ENCODE results near the gene RPL27A.
"Not testable (repeated sequence)": the region's sequence is repeated elsewhere in the genome, so short reads cannot be mapped to it uniquely, and the experiment has no call there.

RPL27A gene
- total RNA-seq: 200 to 410 (median 297) reads per million in 18 experiments

GRCh38 chr11:8682303-8683114, at the start of gene RPL27A, which contains the start of gene TRIM66:
Gene RPL27A (plus strand): TSS chr11:8682792. CDS start chr11:8682814, 22 bp downstream.
Gene TRIM66 (minus strand): TSS chr11:8682665. CDS start chr11:8672274, 10,391 bp downstream.
- DNase-seq: peak; percentile 98 to 99

DNA sequence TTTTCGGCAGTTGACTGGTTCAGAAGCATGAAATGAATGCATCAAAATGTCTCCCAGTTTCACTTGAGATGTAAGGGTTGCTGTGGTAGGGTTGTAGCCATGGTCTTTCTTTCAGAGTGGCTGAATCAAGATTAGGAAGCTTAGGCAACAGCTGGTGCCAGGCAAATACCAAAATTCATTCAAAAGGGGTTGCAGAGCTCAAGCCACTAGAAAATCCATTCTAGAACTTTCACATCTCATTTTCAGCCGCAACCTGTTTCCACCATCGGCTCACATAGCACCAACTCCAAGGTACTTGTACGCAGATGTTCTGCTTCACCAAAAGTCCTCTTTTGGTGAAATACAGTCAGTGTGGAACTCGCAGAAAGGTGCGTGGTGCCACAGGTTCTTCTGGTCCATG, 48.1 kb upstream of the RPL27A start:
- DNase-seq: no peak

- no peak for DNase-seq
These were observed 46.5 kb upstream of the RPL27A start for GRCh38 chr11:8636127-8636526.

GRCh38 chr11:8638300-8638699, 44.3 kb upstream of the RPL27A start:
- DNase-seq: no peak

GRCh38 chr11:8639655-8640054, 42.9 kb upstream of the RPL27A start:
- DNase-seq: no peak

DNA sequence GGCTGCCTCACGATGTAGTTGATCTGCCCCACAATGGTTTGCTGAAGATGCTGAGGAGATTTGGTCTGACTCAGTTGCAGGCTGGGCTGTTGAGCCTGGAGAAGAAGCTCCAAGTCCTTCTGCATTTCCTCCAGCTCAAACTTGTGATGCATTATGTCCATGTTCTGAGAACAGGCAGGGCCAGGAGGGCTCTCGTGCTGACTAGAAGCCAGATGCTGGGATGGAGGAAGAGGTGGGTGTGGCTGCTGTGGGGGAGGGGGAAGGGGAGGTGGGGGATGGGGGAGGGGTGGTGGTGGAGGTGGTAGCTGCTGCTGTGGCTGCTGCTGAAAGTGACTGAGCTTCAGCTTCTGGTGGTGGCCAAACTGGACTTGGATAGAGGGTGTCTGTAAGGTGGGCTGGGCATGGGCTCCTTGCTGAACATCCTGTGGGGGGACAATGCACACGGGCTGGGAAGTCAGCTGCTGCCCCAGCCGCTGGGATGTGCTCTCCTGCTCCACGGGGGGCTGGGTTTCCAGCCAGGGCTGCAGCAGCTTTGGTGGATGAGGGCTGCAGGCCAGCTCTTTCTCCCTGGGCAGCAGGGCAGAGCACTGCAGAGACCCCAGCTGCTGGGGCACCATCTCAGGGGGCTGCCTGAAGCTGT, 42.2 kb upstream of the RPL27A start:
- DNase-seq: no peak

DNA sequence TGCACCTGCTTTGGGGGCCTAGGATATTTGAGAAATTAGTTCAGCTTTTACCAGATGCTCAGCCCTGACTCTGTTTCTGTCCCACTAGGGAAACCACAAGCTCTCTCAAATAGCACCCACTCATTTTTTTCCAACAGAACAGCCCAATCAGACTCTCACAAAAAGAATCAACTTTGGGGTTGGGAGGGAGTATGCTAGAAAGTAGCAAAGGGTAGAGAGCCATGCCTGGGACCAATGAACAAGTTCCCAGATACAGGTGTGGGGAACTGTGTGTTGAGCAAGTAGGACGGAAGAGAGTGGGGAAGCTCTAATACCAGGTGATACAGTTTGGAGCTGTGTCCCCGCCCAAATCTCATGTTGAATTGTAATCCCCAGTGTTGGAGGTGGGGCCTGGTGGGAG, 41.3 kb upstream of the RPL27A start:
- DNase-seq: no peak

GRCh38 chr11:8642196-8642841, 40.3 kb upstream of the RPL27A start:
- DNase-seq: no peak

GRCh38 chr11:8646873-8647272, 35.7 kb upstream of the RPL27A start:
- DNase-seq: no peak

GRCh38 chr11:8649361-8649760, 33.2 kb upstream of the RPL27A start:
- no peak for DNase-seq

DNA sequence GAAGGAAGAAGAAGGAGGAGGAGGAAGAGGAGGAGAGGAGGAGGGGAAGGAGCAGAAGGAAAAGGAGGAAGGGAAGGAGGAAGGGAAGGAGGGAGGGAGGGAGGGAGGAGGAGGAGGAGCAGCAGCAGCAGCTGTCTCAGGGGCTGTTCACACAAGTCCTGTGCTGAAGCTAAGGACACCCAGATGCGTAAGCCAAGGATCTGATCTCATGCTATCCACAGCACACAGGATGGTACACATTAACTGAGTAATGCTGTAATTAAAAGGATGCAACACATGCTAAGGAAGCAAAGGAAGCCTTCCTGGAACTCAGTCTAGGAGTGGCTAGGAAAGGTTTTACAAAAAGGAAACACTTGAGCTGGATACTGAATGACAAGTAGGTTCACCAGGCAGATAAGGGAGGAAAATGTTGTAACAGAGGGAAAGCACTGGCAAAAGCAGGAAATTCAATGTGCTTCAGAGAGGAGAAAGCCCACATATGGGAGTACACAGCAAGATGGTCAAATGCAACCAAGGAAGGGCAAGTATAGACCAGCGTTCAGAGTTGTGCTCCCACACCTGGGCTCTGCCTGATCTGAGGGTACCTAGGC, 32.1 kb upstream of the RPL27A start:
- DNase-seq: no peak

- DNase-seq: no peak
These were observed 30.5 kb upstream of the RPL27A start for GRCh38 chr11:8652140-8652539.

- DNase-seq: no peak
These were observed 28.1 kb upstream of the RPL27A start for GRCh38 chr11:8654503-8654902.

DNA sequence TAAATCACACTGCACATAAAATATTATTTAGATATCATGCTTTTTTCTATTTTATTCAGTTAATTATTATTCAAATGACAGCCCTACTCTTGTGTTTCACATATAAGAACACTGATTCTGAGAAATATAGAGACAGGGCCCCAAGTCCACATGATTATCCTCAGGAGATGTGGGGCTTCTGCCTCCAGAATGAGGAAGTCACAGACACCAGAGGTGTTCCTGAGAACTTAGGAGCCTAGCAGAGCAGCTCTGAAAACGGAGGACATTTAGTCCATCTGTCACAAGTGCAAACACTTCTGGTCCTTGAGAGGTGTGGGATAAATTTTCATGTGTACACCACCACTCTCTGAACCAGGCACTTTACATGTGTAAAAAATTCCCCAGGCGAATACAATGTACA, 26.3 kb upstream of the RPL27A start:
- no peak for DNase-seq

- DNase-seq: no peak
These were observed 24.1 kb upstream of the RPL27A start for GRCh38 chr11:8658321-8659057.

- DNase-seq: no peak
These were observed 21.4 kb upstream of the RPL27A start for GRCh38 chr11:8661001-8661795.

DNA sequence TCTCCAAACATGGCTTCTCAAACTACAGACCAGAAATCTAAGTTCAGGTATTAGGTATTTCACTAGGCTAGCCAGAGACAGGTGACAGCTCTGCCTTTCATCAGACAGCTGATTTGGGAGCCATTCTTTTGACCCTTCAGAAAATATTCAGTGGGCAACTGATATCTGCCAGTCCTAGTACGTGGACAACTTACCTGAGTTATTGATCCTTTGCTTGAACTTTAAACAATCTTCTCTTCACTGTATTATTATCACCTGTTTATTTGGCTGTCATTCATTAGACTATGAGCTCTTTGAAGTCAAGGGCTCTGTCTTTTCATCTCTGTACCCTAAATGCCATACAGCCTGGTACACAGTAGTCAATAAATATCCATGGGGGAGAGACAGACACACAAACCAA, 17.4 kb upstream of the RPL27A start:
- no peak for DNase-seq

DNA sequence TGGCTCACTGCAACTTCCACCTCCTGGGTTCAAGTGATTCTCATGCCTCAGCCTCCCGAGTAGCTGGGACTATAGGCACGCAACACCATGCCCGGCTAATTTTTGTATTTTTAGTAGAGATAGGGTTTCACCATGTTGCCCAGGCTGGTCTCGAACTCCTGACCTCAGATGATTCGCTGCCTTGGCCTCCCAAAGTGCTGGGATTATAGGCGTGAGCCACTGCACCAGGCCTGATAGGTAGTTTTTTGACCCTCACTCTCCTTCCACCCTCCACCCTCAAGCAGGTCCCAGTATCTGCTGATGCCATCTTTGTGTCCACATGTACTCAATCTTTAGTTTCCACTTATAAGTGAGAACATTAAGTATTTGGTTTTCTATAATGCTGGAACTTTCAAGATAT, 12.5 kb upstream of the RPL27A start:
- DNase-seq: not testable (repeated sequence)

- DNase-seq: no peak
These were observed 11.4 kb upstream of the RPL27A start for GRCh38 chr11:8671193-8671612.

DNA sequence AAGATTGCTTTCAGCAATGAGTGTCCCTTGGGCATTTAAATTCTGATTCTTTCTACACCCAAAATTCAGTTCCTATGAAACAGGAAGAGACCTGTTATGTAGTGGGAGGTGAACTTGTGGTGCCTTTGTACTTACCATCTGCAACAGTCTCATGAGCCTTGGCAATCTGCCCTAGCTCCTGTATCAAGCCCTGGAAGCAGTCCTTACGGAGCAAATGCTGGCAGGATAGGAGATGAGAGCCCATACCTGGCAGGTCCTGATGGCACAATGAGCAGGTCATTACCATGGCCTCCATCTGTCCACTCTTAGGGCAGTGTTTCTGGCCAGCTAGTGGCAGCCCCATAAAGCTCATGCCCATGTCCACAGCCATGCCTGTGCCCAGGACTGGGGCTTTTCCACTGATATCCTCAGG, 10.9 kb upstream of the RPL27A start:
- no peak for DNase-seq

DNA sequence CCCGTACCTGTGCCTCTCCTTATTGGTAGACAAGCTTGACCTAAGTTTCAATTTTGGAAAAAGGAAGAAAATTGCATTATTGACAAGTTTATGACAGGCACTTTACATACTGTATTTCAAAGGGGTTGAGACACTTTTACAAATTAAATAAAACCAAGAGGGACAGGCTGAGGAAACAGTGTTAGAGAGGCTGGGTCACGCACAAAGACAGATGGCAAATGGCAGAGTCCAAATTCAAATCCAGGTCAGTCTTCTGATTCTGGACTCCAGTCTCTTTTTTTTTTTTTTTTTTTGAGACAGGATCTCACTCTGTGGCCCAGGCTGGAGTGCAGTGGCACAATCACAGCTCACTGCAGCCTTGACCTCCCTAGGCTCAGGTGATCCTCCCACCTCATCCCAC, 10.2 kb upstream of the RPL27A start:
- DNase-seq: no peak

DNA sequence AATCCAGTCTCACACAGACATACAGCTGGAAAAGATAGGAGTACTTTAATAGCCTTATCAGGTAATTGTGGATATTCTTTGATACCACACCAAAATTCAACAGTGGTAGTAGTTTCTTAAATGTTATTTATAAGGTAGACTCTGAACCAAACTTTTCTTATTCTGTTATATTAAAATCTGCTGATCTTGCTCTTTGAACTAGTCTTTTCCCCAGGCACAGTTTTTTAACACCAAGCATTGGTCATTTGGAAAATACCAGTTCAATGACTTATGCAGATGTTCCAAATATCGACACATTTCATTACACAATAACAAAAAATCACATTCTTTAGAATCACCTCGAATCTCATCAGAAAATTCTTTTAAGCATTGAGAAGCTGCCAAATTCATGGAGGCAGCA, 7.7 kb upstream of the RPL27A start:
- DNase-seq: no peak

All from inflammatory macrophage (primary cell).